ENCODE measurements around the gene CANT1.

Gene CANT1

DNA sequence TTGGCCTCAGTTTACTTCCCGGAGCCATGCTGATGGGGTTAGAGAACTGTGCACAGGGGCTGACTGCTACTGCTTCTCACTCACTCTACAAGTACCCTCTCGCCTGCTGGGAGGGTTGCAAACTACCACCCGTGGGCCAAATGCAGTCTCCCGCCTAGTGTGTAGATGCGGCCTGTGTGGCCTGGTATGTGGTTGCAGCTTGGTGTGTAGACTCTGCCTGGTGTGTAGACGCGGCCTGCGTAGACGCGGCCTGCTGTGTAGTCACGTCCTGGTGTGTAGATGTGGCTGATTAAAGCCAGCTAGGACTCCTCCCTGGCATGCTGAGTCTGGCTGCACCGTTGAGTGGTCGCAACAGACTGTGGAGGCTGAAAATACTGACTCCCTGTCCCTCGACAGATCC lies 7.3 kb downstream of the CANT1 start:
- TF ChIP-seq TAF1 (IDR thresholded peaks at IDR 0.05; ENCODE audit: borderline replicate concordance, insufficient read depth, low read length) (no peak), FOXP2 (optimal IDR thresholded peaks at IDR 0.05; ENCODE audit: borderline replicate concordance, extremely low read depth, extremely low read length, insufficient read depth) (no peak), SIN3A (IDR thresholded peaks at IDR 0.05; ENCODE audit: borderline replicate concordance, insufficient read depth, low read length) (no peak), POLR2AphosphoS5 (IDR thresholded peaks at IDR 0.05; ENCODE audit: low read depth, low read length) (no peak)
- TF ChIP-seq, protein P1, sequence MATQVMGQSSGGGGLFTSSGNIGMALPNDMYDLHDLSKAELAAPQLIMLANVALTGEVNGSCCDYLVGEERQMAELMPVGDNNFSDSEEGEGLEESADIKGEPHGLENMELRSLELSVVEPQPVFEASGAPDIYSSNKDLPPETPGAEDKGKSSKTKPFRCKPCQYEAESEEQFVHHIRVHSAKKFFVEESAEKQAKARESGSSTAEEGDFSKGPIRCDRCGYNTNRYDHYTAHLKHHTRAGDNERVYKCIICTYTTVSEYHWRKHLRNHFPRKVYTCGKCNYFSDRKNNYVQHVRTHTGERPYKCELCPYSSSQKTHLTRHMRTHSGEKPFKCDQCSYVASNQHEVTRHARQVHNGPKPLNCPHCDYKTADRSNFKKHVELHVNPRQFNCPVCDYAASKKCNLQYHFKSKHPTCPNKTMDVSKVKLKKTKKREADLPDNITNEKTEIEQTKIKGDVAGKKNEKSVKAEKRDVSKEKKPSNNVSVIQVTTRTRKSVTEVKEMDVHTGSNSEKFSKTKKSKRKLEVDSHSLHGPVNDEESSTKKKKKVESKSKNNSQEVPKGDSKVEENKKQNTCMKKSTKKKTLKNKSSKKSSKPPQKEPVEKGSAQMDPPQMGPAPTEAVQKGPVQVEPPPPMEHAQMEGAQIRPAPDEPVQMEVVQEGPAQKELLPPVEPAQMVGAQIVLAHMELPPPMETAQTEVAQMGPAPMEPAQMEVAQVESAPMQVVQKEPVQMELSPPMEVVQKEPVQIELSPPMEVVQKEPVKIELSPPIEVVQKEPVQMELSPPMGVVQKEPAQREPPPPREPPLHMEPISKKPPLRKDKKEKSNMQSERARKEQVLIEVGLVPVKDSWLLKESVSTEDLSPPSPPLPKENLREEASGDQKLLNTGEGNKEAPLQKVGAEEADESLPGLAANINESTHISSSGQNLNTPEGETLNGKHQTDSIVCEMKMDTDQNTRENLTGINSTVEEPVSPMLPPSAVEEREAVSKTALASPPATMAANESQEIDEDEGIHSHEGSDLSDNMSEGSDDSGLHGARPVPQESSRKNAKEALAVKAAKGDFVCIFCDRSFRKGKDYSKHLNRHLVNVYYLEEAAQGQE (IDR thresholded peaks at IDR 0.05; ENCODE audit: insufficient read depth in 1 of 2, low read depth in 2 of 2, low read length in 2 of 2): no peak

DNA sequence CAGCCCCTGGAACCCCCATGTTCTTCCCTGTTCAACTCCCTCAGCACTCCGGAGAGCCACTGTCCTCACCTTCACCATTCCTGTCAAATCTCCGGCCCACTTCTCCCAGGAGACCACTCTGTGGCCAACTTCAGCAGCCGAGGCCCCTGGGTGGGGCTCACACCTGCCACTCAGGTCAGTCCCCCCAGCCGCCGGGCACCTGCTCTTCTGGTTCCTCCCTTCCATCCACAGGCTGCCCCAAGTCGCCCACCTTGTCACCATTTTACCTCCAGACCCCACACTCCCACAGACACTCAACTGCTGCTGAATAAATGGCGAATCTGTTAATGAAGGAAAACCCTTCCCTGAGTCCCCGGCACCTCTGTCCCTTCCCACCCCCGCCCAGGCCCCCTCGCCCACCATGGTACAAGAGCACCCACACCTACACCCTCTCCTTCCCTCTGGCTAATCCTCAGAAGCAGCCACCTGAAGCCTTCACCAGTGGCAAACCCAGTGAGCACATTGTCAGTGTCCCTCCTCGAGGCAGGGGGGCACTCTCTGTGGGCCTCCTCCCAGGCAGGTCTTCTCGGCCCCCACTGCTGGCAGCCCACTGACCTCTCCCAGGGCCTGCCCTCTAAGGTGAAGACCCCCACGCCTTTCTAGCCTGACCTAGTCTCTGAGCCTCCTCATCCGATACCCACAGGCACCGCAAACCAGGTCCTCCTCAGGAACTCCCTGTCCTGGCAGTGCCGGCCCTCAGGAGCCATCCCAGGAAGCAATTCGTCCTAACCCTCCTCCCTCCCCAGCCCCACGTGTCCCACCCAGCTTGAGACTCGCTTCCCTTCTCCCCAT lies 8.2 kb downstream of the CANT1 start:
- TF ChIP-seq FOXP2 (optimal IDR thresholded peaks at IDR 0.05; ENCODE audit: borderline replicate concordance, extremely low read depth, extremely low read length, insufficient read depth): no peak
- no peak for TF ChIP-seq POLR2AphosphoS5 (IDR thresholded peaks at IDR 0.05; ENCODE audit: low read depth, low read length)
- no peak for TF ChIP-seq TAF1 (IDR thresholded peaks at IDR 0.05; ENCODE audit: borderline replicate concordance, insufficient read depth, low read length)
- no peak for TF ChIP-seq SIN3A (IDR thresholded peaks at IDR 0.05; ENCODE audit: borderline replicate concordance, insufficient read depth, low read length)
- TF ChIP-seq, protein P1 (IDR thresholded peaks at IDR 0.05; ENCODE audit: insufficient read depth in 1 of 2, low read depth in 2 of 2, low read length in 2 of 2): no peak

DNA sequence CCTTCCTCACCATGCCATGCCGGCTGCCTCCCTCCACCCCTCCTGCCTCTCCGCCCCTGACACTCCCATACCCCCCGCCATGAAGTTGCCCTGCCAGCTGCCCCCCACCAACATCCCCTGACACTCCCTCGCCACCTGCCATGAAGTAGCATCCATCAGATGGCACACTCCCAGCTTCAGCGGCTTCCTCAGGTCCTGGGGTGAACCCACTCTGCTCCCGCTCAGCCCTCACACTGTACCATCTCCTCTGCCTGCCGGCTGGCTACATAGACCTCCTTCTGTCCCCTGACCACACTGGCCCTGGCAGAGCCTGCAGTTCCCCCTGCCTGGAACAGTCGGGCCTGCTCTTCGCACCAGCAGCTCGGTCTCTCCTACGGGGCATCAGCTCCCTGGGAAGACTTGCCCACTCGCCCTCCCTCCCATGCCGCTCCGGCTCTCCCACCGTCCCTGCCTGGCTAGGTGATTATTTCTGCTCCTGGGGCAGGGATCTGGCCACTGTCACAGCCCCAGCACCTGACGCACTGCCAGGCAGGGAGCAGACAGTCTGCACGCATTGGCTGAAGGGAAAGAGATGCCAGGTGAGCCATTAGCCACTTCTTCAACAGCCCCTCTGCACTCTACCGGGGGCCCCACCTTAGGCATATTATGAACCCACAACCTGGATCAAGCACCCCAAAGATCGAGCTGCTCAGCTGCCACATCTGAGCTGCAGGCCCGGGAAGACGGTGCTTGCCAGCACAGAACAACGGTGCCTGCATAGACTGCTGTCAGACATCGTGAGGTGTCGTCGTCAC lies 9.0 kb downstream of the CANT1 start:
- no peak for TF ChIP-seq POLR2AphosphoS5 (IDR thresholded peaks at IDR 0.05; ENCODE audit: low read depth, low read length)
- TF ChIP-seq FOXP2 (optimal IDR thresholded peaks at IDR 0.05; ENCODE audit: borderline replicate concordance, extremely low read depth, extremely low read length, insufficient read depth): no peak
- TF ChIP-seq SIN3A (IDR thresholded peaks at IDR 0.05; ENCODE audit: borderline replicate concordance, insufficient read depth, low read length): no peak
- TF ChIP-seq, protein P1 (IDR thresholded peaks at IDR 0.05; ENCODE audit: insufficient read depth in 1 of 2, low read depth in 2 of 2, low read length in 2 of 2): no peak
- no peak for TF ChIP-seq TAF1 (IDR thresholded peaks at IDR 0.05; ENCODE audit: borderline replicate concordance, insufficient read depth, low read length)

DNA sequence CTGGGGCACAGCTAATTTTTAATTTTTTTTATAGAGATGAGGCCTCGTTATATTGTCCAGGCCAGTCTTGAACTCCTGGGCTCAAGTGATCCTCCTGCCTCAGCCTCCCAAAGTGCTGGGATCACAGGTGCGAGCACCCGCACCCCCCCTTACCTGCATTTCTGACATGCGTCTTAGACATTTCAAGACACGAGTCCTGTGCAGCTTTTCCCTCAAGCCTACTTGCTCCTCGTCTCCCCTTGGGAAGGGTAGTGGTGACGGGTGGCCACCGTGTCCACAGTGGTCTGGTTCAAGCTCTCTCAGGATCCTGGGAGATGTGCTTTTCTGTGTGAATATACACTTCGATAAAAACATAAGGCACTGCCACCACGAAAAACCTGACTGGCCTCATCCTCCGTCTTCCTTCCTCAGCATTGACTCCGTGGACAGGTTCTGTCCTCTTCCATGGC lies 9.6 kb downstream of the CANT1 start:
- TF ChIP-seq SIN3A (IDR thresholded peaks at IDR 0.05; ENCODE audit: borderline replicate concordance, insufficient read depth, low read length): no peak
- no peak for TF ChIP-seq TAF1 (IDR thresholded peaks at IDR 0.05; ENCODE audit: borderline replicate concordance, insufficient read depth, low read length)
- TF ChIP-seq POLR2AphosphoS5 (IDR thresholded peaks at IDR 0.05; ENCODE audit: low read depth, low read length): no peak
- TF ChIP-seq FOXP2 (optimal IDR thresholded peaks at IDR 0.05; ENCODE audit: borderline replicate concordance, extremely low read depth, extremely low read length, insufficient read depth): no peak
- TF ChIP-seq, protein P1 (IDR thresholded peaks at IDR 0.05; ENCODE audit: insufficient read depth in 1 of 2, low read depth in 2 of 2, low read length in 2 of 2): no peak
